NCI-H128 (cell line): Measurements from ENCODE around the gene UGT1A3.
"Not testable (repeated sequence)": the region's sequence is repeated elsewhere in the genome, so short reads cannot be mapped to it uniquely, and the experiment has no call there.

Source experiments
- DNase-seq: peaks from one replicate; lab custom pipeline; 2025; ENCODE audit not compliant: unreplicated experiment; lab: John Stamatoyannopoulos, UW

UGT1A3 gene

DNA sequence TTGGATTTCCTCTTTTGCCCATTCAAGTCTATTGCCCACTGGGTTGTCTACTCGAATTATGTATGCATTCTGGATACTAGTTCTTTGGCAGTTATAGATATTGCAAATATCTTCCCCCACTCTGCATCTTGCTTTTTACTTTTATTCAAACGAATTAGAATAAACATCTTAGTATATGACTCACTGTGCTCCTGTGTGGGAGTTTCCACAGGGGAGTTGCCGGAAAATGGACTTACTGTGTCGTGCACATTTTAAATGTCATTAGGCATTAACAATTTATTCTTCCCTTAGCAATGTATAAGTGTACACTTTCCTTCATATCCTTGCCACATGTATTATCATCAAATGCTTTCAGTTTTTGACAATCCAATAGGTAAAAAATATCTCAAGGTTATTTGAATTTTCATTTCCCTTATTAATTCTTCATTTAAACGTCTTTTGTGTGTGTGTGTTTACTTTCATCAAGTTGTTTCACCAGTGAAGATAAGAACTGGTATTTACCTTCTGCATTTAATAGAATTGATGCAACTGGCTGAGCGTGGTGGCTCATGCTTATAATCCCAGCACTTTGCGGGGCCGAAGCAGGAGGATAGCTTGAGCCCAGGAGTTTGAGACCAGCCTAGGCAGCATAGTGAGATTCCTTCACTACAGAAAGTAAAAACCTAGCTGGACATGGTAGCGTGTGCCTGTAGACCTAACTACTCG is 20.8 kb upstream of the UGT1A3 start:
- DNase-seq = no peak

DNA sequence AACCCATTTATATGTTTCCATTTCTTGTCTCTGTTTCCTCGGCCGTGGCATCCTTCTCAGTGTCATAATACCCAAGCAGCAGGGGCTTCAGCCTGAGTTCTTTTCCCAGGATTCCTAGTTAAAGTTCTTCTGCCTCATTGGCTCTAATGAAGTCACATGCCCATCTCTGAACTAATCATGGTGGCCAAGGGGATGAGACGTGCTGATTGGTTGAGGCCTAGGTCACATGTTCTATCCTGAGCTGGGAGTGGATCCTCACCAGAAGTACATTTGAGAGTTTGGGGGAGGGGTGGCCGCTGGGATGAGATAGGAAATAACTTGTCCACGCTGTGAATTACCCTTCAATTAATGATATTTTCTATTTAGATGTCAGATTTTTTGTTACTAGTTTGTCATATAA is 19.9 kb upstream of the UGT1A3 start:
- no peak for DNase-seq

DNA sequence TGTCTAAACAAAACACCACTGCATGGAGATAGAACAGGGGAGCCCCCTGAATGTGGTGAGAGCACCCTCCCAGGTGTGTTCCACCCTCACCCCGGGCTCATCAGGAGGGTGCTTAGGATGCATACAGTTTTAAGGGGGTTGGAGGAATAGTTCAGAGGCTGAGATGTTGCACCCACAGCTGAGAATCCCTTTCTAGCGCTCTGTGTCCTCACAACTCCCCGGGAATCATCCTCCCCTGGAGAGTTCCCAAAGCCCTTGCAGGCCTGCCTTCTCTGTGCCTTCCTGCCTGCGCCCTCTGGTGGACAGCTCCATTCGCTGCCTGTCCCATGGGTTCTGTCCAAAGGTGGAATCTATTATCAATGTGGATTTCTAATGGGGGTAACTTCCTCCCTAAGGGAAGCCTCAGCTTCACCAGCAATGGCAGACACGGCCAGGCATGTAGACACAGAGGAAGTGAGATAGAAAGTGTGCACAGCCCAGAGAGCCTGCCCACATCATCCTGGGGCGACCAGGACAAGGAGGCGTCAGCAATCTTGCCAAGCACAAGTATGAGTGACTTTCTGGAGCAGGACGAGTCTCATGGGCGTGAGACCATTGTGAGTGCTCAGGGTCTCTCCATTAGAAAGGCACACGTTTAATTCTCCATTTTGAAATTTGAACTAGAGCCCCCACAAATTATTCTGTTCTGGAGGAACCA is 17.4 kb upstream of the UGT1A3 start:
- DNase-seq = peak; percentile 3

DNA sequence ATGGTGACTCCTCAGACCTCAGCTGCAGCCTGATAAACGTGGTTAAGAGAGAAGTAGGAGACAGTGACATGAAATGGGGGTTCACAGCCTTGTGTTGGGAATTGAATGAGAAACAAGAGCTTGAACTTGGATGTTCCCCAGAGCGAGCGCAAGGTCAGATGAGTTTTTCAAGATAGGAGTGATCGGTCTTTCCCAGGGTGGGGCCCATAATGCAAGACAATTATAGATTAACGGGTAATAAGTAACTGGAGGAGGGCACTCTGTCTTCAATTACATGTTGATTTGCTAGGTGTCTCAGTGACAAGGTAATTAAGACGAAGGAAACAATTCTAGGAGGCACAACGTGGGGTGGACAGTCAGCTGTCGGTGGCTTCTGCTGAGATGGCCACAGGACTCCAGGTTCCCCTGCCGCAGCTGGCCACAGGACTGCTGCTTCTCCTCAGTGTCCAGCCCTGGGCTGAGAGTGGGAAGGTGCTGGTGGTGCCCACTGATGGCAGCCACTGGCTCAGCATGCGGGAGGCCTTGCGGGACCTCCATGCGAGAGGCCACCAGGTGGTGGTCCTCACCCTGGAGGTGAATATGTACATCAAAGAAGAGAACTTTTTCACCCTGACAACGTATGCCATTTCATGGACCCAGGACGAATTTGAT is 16.1 kb upstream of the UGT1A3 start, which contains the start of gene UGT1A5:
UGT1A5 (plus strand) TSS at position 297 of the 651 bp plus-strand sequence; CDS start at position 382, 85 bp downstream.
- DNase-seq = no peak

DNA sequence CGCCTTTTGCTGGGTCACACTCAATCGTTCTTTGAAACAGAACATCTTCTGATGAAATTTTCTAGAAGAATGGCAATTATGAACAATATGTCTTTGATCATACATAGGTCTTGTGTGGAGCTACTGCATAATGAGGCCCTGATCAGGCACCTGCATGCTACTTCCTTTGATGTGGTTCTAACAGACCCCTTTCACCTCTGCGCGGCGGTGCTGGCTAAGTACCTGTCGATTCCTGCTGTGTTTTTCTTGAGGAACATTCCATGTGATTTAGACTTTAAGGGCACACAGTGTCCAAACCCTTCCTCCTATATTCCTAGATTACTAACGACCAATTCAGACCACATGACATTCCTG is 15.6 kb upstream of the UGT1A3 start:
- DNase-seq = no peak

DNA sequence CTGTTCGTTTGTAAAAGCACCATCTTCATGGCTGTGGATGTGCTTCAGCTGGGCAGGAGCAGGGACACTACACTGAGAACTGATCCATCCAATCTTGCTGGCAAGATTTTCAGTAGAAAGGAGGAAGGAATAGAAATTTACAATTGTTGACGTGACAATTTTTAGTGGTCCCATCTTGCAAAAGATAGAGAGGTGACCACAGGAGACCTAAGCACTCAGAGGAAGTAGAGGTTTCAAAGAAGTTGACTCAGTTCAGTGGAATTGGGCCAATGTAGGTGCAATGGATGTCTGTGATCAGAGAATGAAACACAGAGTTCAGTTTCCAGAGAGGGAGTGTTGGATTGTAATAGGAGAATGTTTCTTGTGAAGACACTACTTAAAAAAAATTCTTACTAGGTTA is 14.7 kb upstream of the UGT1A3 start:
- DNase-seq = no peak

DNA sequence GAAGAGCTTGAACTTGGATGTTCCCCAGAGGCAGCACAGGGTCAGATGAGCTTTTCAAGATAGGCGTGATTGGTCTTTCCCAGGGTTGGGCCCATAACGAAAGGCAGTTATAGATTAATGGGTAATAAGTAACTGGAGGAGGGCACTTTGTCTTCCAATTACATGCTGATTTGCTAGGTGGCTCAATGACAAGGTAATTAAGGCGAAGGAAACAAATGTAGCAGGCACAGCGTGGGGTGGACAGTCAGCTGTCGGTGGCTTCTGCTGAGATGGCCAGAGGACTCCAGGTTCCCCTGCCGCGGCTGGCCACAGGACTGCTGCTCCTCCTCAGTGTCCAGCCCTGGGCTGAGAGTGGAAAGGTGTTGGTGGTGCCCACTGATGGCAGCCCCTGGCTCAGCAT is 10.3 kb upstream of the UGT1A3 start, which contains the start of gene UGT1A4:
UGT1A4 (plus strand) TSS at position 185 of the 400 bp plus-strand sequence; CDS start at position 270, 85 bp downstream.
- no peak for DNase-seq

DNA sequence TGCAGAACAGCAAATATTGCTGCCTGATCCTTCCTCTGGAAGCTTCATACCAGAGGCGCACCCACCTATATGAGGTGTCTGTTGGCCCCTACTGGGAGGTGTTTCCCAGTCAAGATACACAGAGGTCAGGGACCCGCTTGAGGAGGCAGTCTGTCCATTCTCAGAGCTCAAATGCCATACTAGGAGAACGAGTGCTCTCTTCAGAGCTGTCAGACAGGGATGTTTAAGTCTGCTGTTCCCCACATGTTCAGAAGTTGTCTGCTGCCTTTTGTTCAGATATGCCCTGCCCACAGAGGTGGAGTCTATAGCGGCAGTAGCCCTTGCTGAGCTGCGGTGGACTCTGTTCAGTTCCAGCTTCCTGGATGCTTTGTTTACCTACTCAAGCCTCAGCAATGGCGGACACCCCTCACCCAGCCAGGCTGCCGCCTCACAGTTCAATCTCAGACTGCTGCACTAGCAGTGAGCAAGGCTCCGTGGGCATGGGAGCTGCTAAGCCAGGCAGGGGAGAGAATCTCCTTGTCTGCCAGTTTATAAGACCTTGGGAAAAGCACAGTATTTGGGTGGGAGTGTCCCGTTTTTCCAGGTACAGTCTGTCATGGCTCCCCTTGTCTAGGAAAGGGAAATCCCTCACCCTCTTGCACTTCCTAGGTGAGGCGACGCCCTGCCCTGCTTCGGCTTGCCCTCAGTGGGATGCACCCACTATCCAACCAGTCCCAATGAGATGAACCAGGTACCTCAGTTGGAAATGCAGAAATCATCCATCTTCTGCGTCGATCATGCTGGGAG is 8.2 kb downstream of the UGT1A3 start:
- not testable (repeated sequence) for DNase-seq

DNA sequence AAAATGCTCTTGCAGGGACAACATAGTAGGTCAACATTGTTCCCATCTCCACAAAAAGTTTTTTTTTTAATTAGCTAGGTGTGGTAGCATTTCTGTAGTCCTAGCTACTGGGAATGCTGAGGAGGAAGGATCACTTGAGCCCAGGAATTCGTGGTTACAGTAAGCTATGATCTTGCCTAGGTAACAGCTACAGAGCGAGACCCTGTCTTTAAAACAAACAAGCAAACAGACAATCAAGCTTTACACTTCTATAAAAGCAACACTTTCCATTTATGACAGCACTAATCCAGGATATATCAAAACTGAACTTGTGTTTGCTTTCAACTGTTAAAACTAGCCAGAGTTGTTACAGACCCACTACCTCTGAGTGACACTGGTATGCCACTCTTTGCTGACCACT is 12.0 kb downstream of the UGT1A3 start:
- DNase-seq = no peak

DNA sequence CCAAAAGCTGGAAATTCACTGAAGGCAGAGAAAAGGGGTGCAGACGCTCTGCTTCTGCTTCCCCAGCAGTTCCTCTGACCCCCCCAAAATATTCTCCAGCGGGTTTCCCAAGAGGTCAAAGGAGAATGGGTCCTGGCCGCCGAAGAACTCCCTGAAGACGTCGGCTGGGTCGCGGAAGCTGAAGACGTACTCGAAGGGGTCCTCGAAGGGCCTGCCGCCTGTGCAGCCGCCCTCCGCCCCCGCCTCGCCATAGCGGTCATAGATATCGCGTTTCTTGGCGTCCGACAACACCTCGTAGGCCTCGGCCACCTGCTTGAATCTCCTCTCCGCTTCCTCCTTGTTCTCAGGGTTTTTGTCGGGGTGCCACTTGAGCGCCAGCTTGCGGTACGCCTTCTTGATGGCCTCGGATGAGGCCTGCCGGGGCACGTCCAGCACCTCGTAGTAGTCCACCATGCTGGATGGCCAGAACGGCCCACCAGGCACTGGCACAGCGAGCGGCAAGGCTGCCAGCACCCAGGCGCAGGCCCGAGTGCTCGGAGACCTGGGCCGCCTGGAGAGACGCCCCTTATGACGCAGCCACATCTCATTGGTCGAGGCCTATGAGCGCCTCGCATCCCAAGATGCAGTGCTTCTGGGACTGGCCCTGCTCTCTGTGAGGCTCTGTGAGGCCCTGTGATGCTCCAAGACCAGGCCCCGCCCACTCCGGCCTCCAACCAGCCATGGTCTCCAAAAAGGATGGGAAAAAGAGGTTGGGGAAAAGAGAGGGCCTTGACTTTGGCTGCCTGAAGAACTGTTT is 14.8 kb downstream of the UGT1A3 start:
- no peak for DNase-seq

DNA sequence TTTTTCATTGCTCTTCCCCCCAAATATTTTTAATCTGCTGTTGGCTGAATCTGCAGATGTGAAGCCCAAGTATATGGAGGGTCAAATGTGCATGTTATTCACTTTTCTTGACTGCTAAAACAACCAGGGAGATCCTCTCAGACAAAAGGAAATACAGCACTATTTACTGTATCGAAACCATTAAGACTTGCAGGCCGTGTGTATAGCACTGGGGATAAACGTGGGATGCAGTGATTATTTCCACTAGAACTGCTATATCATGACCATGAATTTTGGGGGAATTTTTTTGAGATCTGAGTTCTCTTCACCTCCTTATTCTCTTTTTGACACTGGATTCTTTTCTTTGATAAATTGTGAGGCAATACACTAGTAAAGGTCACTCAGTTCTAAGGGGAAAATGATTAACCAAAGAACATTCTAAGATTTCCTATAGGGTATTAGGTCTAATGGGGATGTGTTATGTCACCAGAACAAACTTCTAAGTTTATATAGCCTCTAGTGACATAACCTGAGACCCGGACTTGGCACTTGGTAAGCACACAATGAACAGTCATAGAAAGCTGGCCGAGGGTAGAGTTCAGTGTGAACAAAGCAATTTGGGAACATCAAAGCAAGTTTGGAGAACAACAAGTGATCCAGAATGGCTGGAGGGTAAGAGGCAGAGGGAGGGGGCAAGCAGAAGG is 16.4 kb downstream of the UGT1A3 start:
- DNase-seq = no peak

DNA sequence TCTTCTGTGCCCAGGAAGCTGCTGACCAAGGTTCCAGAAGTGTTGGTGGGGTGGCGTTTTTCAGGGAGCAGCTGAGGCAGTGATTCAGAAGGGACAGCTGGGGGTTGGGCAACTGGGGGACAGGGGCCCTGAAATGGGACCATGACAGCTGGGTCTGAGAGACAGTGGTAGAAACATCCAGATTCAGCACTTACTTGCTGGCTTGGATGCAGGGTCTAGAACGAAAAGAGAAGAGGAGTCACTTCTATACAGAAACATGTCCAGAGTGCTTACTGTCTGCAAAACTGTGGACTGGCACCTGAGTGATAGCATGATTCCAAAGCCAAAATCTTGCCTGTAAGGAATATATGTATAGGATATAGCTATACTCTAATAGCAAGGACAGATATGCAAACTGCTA is 17.0 kb downstream of the UGT1A3 start:
- DNase-seq = not testable (repeated sequence)

DNA sequence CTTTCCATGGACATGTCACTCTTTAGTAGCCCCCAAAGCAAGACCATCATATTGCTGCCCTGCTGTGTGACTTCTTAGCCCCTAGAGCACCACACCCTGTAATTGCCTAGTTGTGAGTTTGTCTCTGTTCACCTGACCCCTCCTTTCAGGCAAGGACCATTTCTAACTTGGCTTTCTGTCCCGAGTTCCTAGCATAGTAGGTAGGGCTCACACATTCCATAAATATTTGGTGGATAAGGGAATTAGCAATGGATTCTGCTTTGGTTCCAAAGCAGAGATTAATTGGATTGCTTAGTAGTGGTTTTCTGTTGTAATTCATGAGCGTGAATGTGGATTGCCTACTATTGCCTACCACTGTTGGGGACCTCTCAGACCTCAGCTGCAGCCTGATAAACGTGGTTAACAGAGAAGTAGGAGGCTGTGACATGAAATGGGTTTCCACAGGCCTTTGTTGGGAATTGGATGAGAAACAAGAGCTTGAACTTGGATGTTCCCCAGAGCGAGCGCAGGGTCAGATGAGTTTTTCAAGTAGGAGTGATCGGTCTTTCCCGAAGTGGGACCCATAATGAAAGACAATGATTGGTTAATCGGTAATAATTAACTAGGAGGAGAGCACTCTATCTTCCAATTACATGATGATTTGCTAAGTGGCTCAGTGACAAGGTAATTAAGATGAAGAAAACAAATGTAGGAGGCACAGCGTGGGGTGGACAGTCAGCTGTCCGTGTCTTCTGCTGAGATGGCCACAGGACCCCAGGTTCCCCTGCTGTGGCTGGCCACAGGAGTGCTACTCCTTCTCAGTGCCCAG is 17.8 kb downstream of the UGT1A3 start:
- no peak for DNase-seq

DNA sequence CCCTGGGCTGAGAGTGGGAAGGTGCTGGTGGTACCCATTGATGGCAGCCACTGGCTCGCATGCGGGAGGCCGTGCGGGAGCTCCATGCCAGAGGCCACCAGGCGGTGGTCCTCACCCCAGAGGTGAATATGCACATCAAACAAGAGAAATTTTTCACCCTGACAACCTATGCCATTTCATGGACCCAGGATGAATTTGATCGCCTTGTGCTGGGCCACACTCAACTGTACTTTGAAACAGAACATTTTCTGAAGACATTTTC is 18.4 kb downstream of the UGT1A3 start:
- DNase-seq = no peak

DNA sequence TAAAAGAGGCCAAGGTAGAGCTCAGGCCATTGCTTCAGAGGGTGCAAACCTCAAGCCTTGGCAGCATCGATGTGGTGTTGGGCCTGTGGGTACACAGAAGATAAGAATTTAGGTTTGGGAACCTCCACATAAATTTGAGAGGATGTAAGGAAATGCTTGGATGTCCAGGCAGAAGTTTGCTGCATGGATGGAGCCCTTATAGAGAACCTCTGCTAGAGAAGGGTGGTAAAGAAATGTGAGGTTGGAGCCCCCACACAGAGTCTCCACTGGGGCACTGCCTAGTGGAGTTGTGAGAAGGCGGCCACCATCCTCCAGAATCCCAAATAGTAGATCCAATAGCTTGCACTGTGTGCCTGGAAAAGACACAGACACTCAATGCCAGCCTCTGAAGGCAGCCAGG is 21.8 kb downstream of the UGT1A3 start:
- DNase-seq = not testable (repeated sequence)

DNA sequence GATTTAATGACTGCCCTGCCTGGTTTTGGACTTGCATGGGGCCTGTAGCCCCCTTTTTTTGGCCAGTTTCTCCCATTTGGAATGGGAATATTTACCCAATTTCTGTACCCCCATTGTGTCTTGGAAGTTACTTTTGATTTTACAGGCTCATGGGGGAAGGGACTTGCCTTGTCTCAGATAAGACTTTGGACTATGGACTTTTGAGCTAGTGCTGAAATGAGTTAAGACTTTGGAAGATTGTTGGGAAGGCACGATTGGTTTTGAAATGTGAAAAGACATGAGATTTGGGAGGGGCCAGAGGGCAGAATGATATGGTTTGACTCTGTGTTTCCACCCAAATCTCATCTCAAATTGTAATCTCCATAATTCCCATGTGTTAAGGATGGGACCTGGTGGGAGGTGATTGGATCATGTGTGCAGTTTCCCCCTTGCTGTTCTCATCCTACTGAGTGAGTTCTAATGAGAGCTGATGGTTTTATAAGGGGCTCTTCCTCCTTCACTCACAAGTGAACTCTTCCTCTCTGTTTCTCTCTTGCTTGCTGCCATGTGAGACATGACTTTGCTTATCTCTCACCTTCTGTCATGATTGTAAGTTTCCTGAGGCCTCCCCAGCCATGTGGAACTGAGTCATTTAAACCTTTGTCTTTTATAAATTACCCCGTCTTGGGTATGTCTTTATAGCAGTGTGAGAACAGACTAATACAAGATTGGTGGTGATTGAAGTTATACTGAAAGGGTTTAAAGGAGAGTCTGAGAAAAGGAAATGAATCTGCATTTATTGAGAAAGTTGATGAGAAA is 22.6 kb downstream of the UGT1A3 start:
- DNase-seq = not testable (repeated sequence)

DNA sequence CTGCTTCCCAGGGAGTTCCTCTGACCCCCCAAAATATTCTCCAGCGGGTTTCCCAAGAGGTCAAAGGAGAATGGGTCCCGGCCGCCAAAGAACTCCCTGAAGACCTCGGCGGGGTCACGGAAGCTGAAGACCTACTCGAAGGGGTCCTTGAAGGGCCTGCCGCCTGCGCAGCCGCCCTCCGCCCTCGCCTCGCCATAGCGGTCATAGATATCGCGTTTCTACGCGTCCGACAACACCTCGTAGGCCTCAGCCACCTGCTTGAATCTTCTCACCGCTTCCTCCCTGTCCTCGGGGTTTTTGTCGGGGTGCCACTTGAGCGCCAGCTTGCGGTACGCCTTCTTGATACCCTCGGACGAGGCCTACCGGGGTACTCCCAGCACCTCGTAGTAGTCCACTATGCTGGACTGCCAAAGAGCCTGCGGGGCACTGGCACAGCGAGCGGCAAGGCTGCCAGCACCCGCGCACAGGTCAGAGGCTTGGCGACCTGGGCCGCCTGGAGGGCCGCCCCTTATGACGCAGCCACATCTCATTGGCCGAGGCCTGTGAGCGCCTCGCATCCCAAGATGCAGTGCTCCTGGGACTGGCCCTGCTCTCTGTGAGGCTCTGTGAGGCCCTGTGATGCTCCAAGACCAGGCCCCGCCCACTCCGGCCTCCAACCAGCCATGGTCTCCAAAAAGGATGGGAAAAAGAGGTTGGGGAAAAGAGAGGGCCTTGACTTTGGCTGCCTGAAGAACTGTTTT is 26.2 kb downstream of the UGT1A3 start:
- DNase-seq = no peak
